AG10803 (cell line): Measurements from ENCODE around the gene C9orf50.
A peak's percentile ranks its signal among the peaks of the same experiment; 100 is the strongest.

ENCODE experiments used
- DNase-seq: peaks from one replicate; pipeline ENCODE4 v3.0.0; 2010; ENCODE audit warnings: low read depth
- H3K4me3 ChIP-seq: 2 replicates; pipeline ENCODE4 v1.5.1; 2011; ENCODE audit warnings: mild to moderate bottlenecking, low read length, control low read depth
- TF ChIP-seq, protein P1 (sequence below): conservative IDR thresholded peaks from 2 replicates; pipeline ENCODE4 v1.5.1; 2011; ENCODE audit warnings: mild to moderate bottlenecking, low read length, control low read depth, inconsistent platforms

C9orf50 gene

DNA sequence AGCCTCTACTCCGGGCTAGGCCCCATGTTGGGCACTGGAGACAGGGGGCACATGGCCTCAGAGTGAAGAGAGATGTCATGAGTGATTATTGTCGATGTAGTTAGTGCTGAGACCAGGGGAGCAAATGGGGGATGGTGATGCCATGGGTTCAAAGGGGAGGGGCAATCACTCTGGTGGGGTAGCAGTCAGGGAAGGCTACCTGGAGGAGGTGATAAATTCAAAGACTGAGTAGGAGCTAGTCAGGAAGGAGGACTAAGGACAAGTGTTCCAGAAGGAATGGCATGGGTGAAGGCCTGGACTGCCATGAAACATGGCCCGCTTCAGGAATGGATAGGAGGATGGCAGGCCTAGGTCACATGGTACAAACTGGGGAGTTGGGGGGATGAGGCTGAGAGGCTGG is 41.6 kb downstream of the C9orf50 start:
- no peak for DNase-seq
- TF ChIP-seq, protein P1, sequence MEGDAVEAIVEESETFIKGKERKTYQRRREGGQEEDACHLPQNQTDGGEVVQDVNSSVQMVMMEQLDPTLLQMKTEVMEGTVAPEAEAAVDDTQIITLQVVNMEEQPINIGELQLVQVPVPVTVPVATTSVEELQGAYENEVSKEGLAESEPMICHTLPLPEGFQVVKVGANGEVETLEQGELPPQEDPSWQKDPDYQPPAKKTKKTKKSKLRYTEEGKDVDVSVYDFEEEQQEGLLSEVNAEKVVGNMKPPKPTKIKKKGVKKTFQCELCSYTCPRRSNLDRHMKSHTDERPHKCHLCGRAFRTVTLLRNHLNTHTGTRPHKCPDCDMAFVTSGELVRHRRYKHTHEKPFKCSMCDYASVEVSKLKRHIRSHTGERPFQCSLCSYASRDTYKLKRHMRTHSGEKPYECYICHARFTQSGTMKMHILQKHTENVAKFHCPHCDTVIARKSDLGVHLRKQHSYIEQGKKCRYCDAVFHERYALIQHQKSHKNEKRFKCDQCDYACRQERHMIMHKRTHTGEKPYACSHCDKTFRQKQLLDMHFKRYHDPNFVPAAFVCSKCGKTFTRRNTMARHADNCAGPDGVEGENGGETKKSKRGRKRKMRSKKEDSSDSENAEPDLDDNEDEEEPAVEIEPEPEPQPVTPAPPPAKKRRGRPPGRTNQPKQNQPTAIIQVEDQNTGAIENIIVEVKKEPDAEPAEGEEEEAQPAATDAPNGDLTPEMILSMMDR, result no peak

DNA sequence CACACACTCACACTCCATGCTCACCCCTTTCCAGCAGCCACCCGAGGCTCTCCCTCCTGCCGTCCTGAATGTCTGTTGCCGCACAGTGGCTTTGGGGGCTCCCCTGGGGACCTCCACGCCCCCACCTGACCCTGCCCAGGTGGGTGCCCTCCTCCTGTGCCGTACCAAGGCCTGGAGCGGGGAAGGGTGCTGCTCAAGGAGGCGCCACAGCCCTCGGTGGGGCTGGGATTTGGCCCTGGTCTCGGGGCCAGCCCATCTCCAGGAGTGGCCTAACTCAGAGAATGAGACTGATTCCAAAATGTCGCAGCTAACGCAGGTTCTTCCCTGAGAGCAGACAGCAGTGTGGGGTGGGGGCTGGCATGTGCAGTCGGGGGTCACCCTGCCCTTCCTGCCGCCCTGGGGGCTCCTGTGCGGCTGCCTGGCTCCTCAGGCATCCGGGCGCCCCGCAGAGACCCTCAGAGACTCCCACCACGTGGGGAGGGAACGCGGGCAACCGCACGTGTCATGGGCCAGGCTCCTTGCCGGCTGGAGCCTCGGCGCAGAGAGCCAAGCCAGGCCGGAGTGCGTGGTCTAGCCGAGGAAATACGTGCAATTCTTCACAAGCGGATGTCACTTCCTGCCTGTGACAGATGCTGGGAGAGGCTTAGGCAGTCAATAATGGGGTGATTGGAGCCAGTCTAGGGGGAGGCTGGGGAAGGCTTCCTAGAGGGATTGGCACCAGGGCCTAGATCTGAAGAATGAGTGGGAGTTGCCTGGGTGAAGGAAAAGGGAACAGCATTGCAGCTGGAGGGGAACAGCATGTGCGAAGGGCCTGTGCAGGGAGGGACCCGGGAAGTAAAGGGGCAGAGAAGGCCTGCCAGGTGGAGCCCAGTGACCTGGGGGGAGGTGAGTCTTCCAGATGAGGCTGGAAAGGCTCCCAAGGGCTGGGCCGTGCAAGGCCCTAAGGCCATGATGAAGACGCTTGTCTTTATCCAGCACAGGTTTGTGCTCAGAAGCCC is 44.1 kb downstream of the C9orf50 start:
- DNase-seq, result peak; percentile 86
- no peak overlapping the region for H3K4me3 ChIP-seq
- TF ChIP-seq, protein P1, result no peak

More for the DNA sequence above, 41.6 kb downstream of the C9orf50 start:
- no peak overlapping the region for H3K4me3 ChIP-seq

DNA sequence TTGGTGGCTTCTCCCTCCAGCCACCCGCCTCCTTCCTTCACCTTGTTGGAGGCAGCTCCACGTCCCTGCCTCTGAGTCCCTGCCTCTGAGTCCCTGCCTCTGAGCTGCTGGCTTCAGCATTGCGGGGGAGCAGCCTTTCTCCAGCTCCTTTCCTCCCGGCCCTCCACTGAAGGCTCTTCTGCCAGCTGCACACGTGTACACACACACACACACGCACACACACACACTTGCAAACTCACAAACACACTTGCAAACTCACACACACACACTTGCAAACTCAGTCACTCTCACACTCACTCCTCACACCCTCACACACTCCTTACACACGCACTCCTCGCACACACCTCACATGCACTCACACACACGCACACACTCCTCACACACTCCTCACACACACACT is 45.1 kb downstream of the C9orf50 start:
- DNase-seq, result no peak
- TF ChIP-seq, protein P1, result no peak
- H3K4me3 ChIP-seq, result no peak overlapping the region

DNA sequence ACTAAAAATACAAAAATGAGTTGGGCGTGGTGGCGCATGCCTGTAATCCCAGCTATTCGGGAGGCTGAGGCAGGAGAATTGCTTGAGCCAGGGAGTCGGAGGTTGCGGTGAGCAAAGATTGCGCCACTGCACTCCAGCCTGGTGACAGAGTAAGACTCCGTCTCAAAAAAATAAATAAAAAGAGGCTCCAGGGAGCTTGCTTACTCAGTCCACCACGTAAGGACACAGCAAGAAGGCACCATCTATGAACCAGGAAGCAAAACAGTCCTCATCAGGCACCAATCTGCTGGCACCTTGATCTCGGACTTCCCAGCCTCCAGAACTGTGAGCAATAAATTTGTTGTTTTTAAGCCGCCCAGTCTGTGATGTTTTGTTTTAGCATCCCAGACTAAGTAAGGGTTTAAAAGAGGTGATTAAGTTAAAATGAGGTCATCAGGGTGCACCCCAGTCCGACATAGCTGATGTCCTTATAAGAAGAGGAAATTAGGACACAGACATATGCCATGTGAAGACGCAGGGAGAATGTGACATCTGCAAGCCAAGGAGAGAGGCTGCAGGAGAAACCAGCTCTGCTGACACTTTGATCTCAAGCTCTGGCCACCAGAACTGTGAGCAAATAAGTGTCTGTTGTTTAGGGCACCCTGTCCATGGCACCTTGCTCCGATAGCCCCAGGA is 45.9 kb downstream of the C9orf50 start:
- DNase-seq, result peak; percentile 65
- no peak overlapping the region for H3K4me3 ChIP-seq
- TF ChIP-seq, protein P1, result no peak

DNA sequence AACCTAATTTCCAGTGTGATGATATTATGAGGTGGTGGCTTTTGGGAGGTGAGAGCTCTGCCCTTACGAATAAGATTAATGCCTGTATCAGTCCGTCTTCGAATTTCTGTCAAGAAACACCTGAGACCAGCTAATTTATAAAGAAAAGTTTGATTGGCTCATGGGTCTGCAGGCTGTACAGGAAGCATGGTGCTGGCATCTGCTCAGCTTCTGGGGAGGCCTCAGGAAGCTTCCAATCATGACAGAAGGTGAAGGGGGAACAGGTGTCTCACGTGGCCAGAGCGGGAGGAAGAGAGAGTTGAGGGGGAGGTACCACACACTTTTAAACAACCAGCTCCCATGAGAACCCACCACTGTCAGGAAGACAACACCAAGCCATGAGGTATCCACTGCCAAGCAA is 46.9 kb downstream of the C9orf50 start:
- H3K4me3 ChIP-seq, result no peak overlapping the region
- TF ChIP-seq, protein P1, result no peak

DNA sequence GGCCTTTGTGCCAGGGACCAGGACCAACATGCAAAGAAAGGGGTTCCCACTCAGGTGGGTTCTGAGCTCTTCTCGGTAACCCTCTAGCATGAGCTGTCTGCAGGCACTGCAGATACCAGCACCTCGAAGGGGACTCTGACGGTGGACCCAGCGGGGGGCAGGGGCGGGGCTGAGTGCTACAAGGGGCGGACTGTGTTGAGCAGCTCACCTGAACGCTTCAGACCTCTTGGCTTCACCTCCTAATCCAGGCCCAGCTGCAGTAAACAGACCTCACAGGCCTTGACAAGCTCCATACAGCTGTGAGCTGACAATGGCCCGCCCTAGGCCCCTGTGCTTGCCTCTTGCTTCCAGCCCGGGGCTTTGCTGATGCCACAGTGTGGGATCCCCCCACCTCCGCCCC is 48.4 kb downstream of the C9orf50 start:
- TF ChIP-seq, protein P1, result no peak
- DNase-seq, result no peak
- H3K4me3 ChIP-seq, result no peak overlapping the region

More for the DNA sequence above, 46.9 kb downstream of the C9orf50 start:
- no peak for DNase-seq

DNA sequence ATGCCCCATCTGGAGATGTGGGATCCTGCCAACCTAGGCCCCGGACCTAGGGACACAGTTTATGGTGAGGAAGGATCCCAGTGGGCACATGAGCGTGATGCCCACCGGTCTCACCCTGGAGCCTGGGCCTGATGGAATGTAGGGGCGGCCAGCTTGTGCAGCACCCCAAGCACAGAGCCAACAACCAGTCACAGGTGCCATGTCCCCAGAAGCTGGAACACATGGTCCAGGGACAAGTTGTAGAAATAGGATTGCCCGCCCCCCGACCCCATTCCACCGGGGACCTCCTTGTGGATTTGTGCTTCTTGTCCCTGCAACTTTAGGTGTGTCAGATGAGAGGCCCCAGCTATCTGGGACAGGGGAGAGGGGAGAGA is 48.9 kb downstream of the C9orf50 start:
- DNase-seq, result no peak
- TF ChIP-seq, protein P1, result no peak
- H3K4me3 ChIP-seq, result no peak overlapping the region
